HepG2 (cell line): Measurements from ENCODE around the gene SLC22A5. TPM values are rescaled to one million over a fixed set of nuclear protein-coding genes. Genes with fewer than 3 reads are reported as not detected.
A peak's percentile ranks its signal among the peaks of the same experiment; 100 is the strongest.

Experiments
- ATAC-seq: fragments of 200-7000 bp; cut with Tn5 transposase; 3 replicates; pipeline ENCODE4 v1.9.1; 2020; ENCODE audit warnings: mild to moderate bottlenecking, moderate library complexity
- BruUV-seq: library from RNA; stranded (reverse); fragments of 400-500 nt; replicated peaks from 2 replicates; lab custom pipeline; 2021; lab: Mats Ljungman, UMichigan
- CTCF ChIA-PET: fragments of 300-600 bp; formaldehyde crosslinking; extraction: SDS; loops from one replicate; lab custom pipeline; 2021; ENCODE audit warnings: low total read pairs, inconsistent platforms, low intra/inter-chr PET ratio; lab: Yijun Ruan, JAX
- POLR2A ChIA-PET: fragments of 350-600 bp; sonication (Branson Sonifier 250); formaldehyde crosslinking; loops from one replicate; lab custom pipeline; 2020; ENCODE audit warnings: antibody characterized with exemption, inconsistent platforms; lab: Yijun Ruan, JAX
- DNase-seq: peaks from one replicate; pipeline ENCODE4 v3.0.0-alpha.2; 2015; ENCODE audit warnings: low spot score
- FAIRE-seq: peaks from 3 replicates; lab custom pipeline; 2011; peaks lifted over from hg19 to GRCh38; lab: Jason Lieb, UNC
- H2AFZ ChIP-seq: one replicate; pipeline ENCODE4 v1.6.1; 2011; ENCODE audit warnings: low read length, inconsistent platforms
- H3K27ac ChIP-seq: fragments of 300-600 bp; 3 replicates; pipeline ENCODE4 v1.8.0; 2011; ENCODE audit warnings: mixed run types, mild to moderate bottlenecking, mixed read lengths, low read length, inconsistent platforms; ENCODE audit not compliant: insufficient read depth; ENCODE audit errors: extremely low read length
- H3K27me3 ChIP-seq, 2 experiments: fragments of 200-600 bp in 1 of 2; 2 replicates in 1 of 2; 3 replicates in 1 of 2; pipeline versions ENCODE4 v1.6.0 to v1.8.0; 2011; ENCODE audit warnings: low read length in 2 of 2, mild to moderate bottlenecking in 2 of 2, moderate library complexity in 2 of 2, inconsistent platforms in 1 of 2; ENCODE audit not compliant: insufficient read depth in 2 of 2, control insufficient read depth in 1 of 2
- H3K36me3 ChIP-seq, 2 experiments: fragments of 200-600 bp in 1 of 2; replicated peaks in 1 of 2; 2 replicates in 1 of 2; 3 replicates in 1 of 2; pipeline versions ENCODE4 v1.5.1 to v1.8.0; 2011; ENCODE audit warnings: low read length in 2 of 2, inconsistent platforms in 1 of 2; ENCODE audit not compliant: insufficient read depth in 2 of 2, control insufficient read depth in 1 of 2
- H3K4me1 ChIP-seq: 2 replicates; pipeline ENCODE4 v1.5.1; 2012; ENCODE audit warnings: low read length, inconsistent platforms; ENCODE audit not compliant: insufficient read depth
- H3K4me2 ChIP-seq: 2 replicates; pipeline ENCODE4 v1.6.0; 2011; ENCODE audit warnings: low read depth, low read length, inconsistent platforms
- H3K4me3 ChIP-seq, 3 experiments: fragments of 200-600 bp in 1 of 3; sonication (generic), shearing (Covaris generic) in 1 of 3; replicated peaks in 1 of 3; 2 replicates each; pipeline ENCODE4 v1.5.1; 2011 to 2016; ENCODE audit warnings: low read length in 3 of 3, inconsistent platforms in 2 of 3, low read depth in 2 of 3, mild to moderate bottlenecking in 2 of 3, control low read depth in 1 of 3, mixed read lengths in 1 of 3; ENCODE audit not compliant: insufficient read depth in 1 of 3
- H3K79me2 ChIP-seq: one replicate; pipeline ENCODE4 v1.6.1; 2011; ENCODE audit warnings: low read length, inconsistent platforms; ENCODE audit not compliant: insufficient read depth
- H3K9ac ChIP-seq: 2 replicates; pipeline ENCODE4 v1.6.0; 2011; ENCODE audit warnings: mild to moderate bottlenecking, low read depth, low read length, inconsistent platforms; ENCODE audit not compliant: insufficient read depth
- H3K9me3 ChIP-seq: 2 replicates; pipeline ENCODE4 v1.5.1; 2012; ENCODE audit warnings: mild to moderate bottlenecking, low read length
- H4K20me1 ChIP-seq: 2 replicates; pipeline ENCODE4 v1.6.0; 2011; ENCODE audit warnings: inconsistent platforms, mild to moderate bottlenecking, low read length, moderate library complexity; ENCODE audit not compliant: insufficient read depth
- CHD4 ChIP-seq: fragments of 200-600 bp; sonication (generic); IDR thresholded peaks from 2 replicates; pipeline ENCODE4 v1.7.0; 2017; ENCODE audit warnings: mild to moderate bottlenecking, low read length, borderline replicate concordance
- HNRNPUL1 ChIP-seq: fragments of 200-400 bp; formaldehyde crosslinking; IDR thresholded peaks from 2 replicates; pipeline ENCODE4 v1.6.1; 2017; ENCODE audit warnings: low read depth, mild to moderate bottlenecking, low read length, moderate library complexity
- KLF9 ChIP-seq: IDR thresholded peaks from 2 replicates; pipeline ENCODE4 v1.6.1; 2016; ENCODE audit warnings: low read depth
- NBN ChIP-seq: fragments of 450-650 bp; conservative IDR thresholded peaks from 2 replicates; pipeline ENCODE4 v1.6.1; 2017
- PCBP1 ChIP-seq: fragments of 200-400 bp; formaldehyde crosslinking; IDR thresholded peaks from 2 replicates; pipeline ENCODE4 v1.6.1; 2017; ENCODE audit warnings: mild to moderate bottlenecking, low read depth, low read length, borderline replicate concordance
- PLRG1 ChIP-seq: fragments of 450-650 bp; conservative IDR thresholded peaks from 2 replicates; pipeline ENCODE4 v1.6.1; 2016
- TBX2 ChIP-seq: sonication (generic); formaldehyde crosslinking; IDR thresholded peaks from 2 replicates; pipeline ENCODE4 v1.5.0; 2020; ENCODE audit warnings: missing genetic modification reagents, mild to moderate bottlenecking, borderline replicate concordance
- ZGPAT ChIP-seq: IDR thresholded peaks from 2 replicates; pipeline ENCODE4 v1.6.1; 2016; ENCODE audit warnings: mild to moderate bottlenecking
- ZNF251 ChIP-seq: sonication (generic); formaldehyde crosslinking; IDR thresholded peaks from 2 replicates; pipeline ENCODE4 v1.9.0; 2021; ENCODE audit warnings: mild to moderate bottlenecking, missing genetic modification reagents
- ZNF773 ChIP-seq: sonication (generic); formaldehyde crosslinking; IDR thresholded peaks from 2 replicates; pipeline ENCODE4 v1.4.0; 2020; ENCODE audit warnings: missing genetic modification reagents, borderline replicate concordance
- in situ Hi-C: cut with HindIII; loops from 2 replicates; pipeline ENCODE4 v1.10.0; 2017; ENCODE audit warnings: low pct_unique_long_range_greater_than_20kb; ENCODE audit not compliant: extremely low pct_ligation_motif_present
- intact Hi-C: fragments of 100-400 bp; cut with micrococcal nuclease; formaldehyde crosslinking; loops from one replicate; pipeline ENCODE4 v1.10.0; 2022; ENCODE audit not compliant: unreplicated experiment
- polyA plus RNA-seq, 8 experiments: library from polyadenylated mRNA; depleted of rRNA in 3 of 8; stranded (reverse) in 7 of 8; unstranded in 1 of 8; fragments of >200 nt; fragmentation: Illumina TruSeq in 4 of 8; extraction: Trizol in 4 of 8; gene quantifications; 2 replicates each; pipeline versions ENCODE4 v1.2.1 to v1.2.3, GENCODE V29; 2011 to 2016; ENCODE audit warnings: low read depth in 4 of 8, missing spikeins in 1 of 8, mixed read lengths in 1 of 8; ENCODE audit not compliant: insufficient read depth in 1 of 8
- total RNA-seq, 5 experiments: library from RNA; depleted of rRNA; stranded (reverse); fragments of >200 nt; fragmentation: Illumina TruSeq; extraction: Trizol; gene quantifications; 2 replicates each; pipeline ENCODE4 v1.2.3, GENCODE V29; 2016; ENCODE audit warnings: low read depth in 1 of 5
- TF ChIP-seq, protein P1 (sequence below): sonication (generic); formaldehyde crosslinking; IDR thresholded peaks from 2 replicates; pipeline ENCODE4 v1.4.0; 2020; ENCODE audit warnings: mild to moderate bottlenecking, missing genetic modification reagents
- TF ChIP-seq, protein P2 (sequence below): sonication (generic); formaldehyde crosslinking; IDR thresholded peaks from 2 replicates; pipeline ENCODE4 v1.5.0; 2020; ENCODE audit warnings: missing genetic modification reagents

The SLC22A5 gene
- total and polyA plus RNA-seq, 2 of the 13 experiments (the other 11 are each of a cell fraction or from before 2014, with no cell fraction given), result 7.1 to 15.1 TPM

DNA sequence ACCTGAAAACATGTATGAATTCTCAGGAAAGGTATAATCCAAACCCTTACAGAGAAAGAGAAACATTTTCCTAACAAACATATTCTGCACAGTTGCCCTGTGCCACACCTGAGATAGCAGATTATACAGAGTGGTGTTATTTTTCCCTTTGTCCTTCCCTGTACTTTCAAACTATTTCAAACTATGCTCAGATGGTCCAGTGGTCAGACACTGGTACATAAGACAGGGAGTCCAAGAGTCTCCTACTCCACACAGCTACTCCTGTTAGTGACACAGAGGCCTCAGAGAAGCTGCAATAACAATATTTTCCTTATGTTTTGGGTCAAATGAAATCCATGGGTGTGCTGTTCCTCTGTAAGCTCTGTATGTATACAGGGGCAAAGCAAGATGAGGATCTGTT, 30.0 kb upstream of the SLC22A5 start:
- intact Hi-C loops, result no loop called here
- DNase-seq, result no peak
- no peak overlapping the region for H3K27ac ChIP-seq
- no peaks in the 10 kb centered on the region for H4K20me1 ChIP-seq
- H2AFZ ChIP-seq, result no peak overlapping the region
- H3K4me2 ChIP-seq, result peak overlapping the region; percentile 20; the same call in 1 of the 2 replicates
- H3K9me3 ChIP-seq, result no peaks in the 10 kb centered on the region
- H3K4me3 ChIP-seq, result no peak overlapping the region
- CTCF ChIA-PET, result no interaction called here
- H3K9ac ChIP-seq, result no peak overlapping the region
- POLR2A ChIA-PET, result interaction anchor here (0.9 kb wide), 1 partner anchor 46 kb away, joined by 3 read pairs; no protein-coding TSS in a partner anchor
- H3K36me3 ChIP-seq, result no peaks in the 10 kb centered on the region
- no peak for FAIRE-seq
- BruUV-seq, result no TSS peak
- ATAC-seq, result peak; percentile 47; the same call in 2 of the 3 replicates
- peaks cover 28% of the 10 kb centered on the region for H3K4me1 ChIP-seq
- H3K27me3 ChIP-seq, result no peaks in the 10 kb centered on the region
- in situ Hi-C loops, result no loop called here
- H3K79me2 ChIP-seq, result no peaks in the 10 kb centered on the region
- TF ChIP-seq PLRG1, result no peak
- TF ChIP-seq ZGPAT (CRISPR knock-in tag), result no peak
- TF ChIP-seq, protein P1, sequence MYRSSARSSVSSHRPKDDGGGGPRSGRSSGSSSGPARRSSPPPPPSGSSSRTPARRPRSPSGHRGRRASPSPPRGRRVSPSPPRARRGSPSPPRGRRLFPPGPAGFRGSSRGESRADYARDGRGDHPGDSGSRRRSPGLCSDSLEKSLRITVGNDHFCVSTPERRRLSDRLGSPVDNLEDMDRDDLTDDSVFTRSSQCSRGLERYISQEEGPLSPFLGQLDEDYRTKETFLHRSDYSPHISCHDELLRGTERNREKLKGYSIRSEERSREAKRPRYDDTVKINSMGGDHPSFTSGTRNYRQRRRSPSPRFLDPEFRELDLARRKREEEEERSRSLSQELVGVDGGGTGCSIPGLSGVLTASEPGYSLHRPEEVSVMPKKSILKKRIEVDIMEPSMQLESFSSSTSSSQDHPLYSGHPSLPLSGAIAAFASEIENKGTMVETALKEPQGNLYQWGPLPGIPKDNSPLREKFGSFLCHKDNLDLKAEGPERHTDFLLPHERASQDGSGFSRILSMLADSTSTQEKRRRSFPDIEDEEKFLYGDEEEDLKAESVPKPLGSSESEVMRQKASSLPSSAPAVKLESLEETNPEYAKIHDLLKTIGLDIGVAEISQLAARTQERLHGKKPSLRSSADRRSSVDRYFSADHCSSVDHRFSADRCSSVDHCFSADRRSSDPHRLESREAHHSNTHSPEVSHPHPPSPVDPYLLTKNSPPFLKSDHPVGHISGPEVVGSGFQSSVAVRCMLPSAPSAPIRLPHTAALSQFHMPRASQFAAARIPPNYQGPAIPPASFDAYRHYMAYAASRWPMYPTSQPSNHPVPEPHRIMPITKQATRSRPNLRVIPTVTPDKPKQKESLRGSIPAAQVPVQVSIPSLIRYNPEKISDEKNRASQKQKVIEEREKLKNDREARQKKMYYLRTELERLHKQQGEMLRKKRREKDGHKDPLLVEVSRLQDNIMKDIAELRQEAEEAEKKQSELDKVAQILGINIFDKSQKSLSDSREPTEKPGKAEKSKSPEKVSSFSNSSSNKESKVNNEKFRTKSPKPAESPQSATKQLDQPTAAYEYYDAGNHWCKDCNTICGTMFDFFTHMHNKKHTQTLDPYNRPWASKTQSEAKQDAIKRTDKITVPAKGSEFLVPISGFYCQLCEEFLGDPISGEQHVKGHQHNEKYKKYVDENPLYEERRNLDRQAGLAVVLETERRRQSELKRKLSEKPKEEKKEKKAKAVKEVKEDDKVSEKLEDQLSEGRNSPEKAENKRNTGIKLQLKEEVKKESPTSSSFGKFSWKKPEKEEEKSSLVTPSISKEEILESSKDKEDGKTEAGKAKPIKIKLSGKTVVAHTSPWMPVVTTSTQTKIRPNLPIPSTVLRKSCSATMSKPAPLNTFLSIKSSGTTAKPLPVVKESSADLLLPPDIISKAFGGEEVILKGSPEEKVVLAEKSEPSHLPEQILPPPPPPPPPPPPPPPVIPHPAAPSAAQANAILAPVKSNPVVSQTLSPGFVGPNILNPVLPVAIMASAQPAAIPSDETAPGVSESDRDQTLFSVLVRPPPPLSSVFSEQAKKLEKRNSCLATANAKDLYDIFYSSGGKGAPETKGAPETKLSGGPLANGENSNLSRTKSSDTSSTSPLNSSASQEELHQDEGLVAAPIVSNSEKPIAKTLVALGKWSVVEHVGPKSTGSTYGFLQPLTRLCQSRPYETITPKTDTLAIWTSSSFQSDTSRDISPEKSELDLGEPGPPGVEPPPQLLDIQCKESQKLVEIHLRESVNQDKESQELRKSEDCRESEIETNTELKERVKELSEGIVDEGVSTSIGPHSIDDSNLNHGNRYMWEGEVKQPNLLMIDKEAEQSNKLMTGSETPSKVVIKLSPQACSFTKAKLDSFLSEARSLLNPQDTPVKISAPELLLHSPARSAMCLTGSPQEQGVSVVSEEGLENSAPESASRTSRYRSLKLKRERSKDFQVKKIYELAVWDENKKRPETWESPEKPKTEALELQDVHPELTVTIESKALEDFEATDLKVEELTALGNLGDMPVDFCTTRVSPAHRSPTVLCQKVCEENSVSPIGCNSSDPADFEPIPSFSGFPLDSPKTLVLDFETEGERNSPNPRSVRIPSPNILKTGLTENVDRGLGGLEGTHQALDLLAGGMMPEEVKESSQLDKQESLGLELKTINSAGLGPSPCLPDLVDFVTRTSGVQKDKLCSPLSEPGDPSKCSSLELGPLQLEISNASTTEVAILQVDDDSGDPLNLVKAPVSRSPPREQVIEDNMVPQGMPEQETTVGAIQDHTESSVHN, result no peak
- no peak for TF ChIP-seq ZNF773
- TF ChIP-seq NBN, result no peak
- TF ChIP-seq ZNF251 (CRISPR knock-in tag), result no peak
- TF ChIP-seq HNRNPUL1, result no peak
- TF ChIP-seq KLF9 (CRISPR knock-in tag), result no peak
- TF ChIP-seq CHD4, result no peak
- TF ChIP-seq, protein P2, sequence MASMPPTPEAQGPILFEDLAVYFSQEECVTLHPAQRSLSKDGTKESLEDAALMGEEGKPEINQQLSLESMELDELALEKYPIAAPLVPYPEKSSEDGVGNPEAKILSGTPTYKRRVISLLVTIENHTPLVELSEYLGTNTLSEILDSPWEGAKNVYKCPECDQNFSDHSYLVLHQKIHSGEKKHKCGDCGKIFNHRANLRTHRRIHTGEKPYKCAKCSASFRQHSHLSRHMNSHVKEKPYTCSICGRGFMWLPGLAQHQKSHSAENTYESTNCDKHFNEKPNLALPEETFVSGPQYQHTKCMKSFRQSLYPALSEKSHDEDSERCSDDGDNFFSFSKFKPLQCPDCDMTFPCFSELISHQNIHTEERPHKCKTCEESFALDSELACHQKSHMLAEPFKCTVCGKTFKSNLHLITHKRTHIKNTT (CRISPR knock-in tag), result no peak
- TF ChIP-seq TBX2 (CRISPR knock-in tag), result no peak
- TF ChIP-seq PCBP1, result no peak
